Fibroblast of lung (primary cell): ENCODE data around the gene DTX3L. TPM values are rescaled to one million over a fixed set of nuclear protein-coding genes. Genes with fewer than 3 reads are reported as not detected.

Experiments used
- DNase-seq, 2 donors: peaks; one replicate each; pipeline versions ENCODE4 v3.0.0 to v3.0.0-alpha.2; 2010; ENCODE audit warnings: low read depth in 2 of 2
- H2AFZ ChIP-seq: 2 replicates; pipeline ENCODE4 v1.5.1; 2012; ENCODE audit warnings: low read length, control low read depth, inconsistent platforms
- H3K27ac ChIP-seq: 2 replicates; pipeline ENCODE4 v1.5.1; 2011; ENCODE audit warnings: low read length, control low read depth; ENCODE audit not compliant: insufficient read depth
- H3K27me3 ChIP-seq: 2 replicates; pipeline ENCODE4 v1.5.1; 2011; ENCODE audit warnings: mild to moderate bottlenecking, low read length; ENCODE audit not compliant: control insufficient read depth, insufficient read depth
- H3K36me3 ChIP-seq: 2 replicates; pipeline ENCODE4 v1.5.1; 2011; ENCODE audit warnings: low read length; ENCODE audit not compliant: control insufficient read depth, insufficient read depth
- H3K4me1 ChIP-seq: 2 replicates; pipeline ENCODE4 v1.5.1; 2011; ENCODE audit warnings: low read length; ENCODE audit not compliant: control insufficient read depth, insufficient read depth; ENCODE audit errors: extremely low read depth
- H3K4me2 ChIP-seq: 2 replicates; pipeline ENCODE4 v1.5.1; 2011; ENCODE audit warnings: low read length, control low read depth; ENCODE audit not compliant: insufficient read depth; ENCODE audit errors: extremely low read depth
- H3K4me3 ChIP-seq, 4 experiments: fragments of 200-600 bp in 1 of 4; sonication (generic) in 1 of 4; replicated peaks in 1 of 4; 2 replicates each; pipeline ENCODE4 v1.5.1; 2011 to 2016; ENCODE audit warnings: low read length in 4 of 4, low read depth in 3 of 4, mild to moderate bottlenecking in 3 of 4, control low read depth in 2 of 4, inconsistent platforms in 1 of 4, mixed read lengths in 1 of 4; ENCODE audit not compliant: insufficient read depth in 1 of 4; ENCODE audit errors: control extremely low read depth in 1 of 4
- H3K79me2 ChIP-seq: 2 replicates; pipeline ENCODE4 v1.5.1; 2012; ENCODE audit warnings: mild to moderate bottlenecking, low read length, inconsistent platforms; ENCODE audit not compliant: control insufficient read depth, insufficient read depth
- H3K9ac ChIP-seq: 2 replicates; pipeline ENCODE4 v1.5.1; 2011; ENCODE audit warnings: mild to moderate bottlenecking, low read length, control low read depth; ENCODE audit not compliant: insufficient read depth
- H3K9me3 ChIP-seq: 2 replicates; pipeline ENCODE4 v1.5.1; 2012; ENCODE audit warnings: low read depth, low read length; ENCODE audit not compliant: control insufficient read depth, insufficient read depth
- H4K20me1 ChIP-seq: 2 replicates; pipeline ENCODE4 v1.5.1; 2011; ENCODE audit warnings: low read length; ENCODE audit not compliant: control insufficient read depth, insufficient read depth; ENCODE audit errors: extremely low read depth
- EZH2 ChIP-seq: IDR thresholded peaks from 2 replicates; pipeline ENCODE4 v1.5.1; 2012; ENCODE audit warnings: low read length, control low read depth, mild to moderate bottlenecking; ENCODE audit errors: missing control alignments
- polyA minus RNA-seq: library from RNA; depleted of rRNA, polyadenylated mRNA; stranded (reverse); fragments of >200 nt; gene quantifications from 2 replicates; pipeline ENCODE4 v1.2.3, GENCODE V29; 2011; ENCODE audit warnings: low replicate concordance
- polyA plus RNA-seq, 2 donors: library from polyadenylated mRNA; depleted of rRNA in 1 of 2; stranded (reverse) in 1 of 2; unstranded in 1 of 2; fragments of >200 nt; gene quantifications; 2 replicates each; pipeline ENCODE4 v1.2.1, GENCODE V29; 2011 to 2012; ENCODE audit warnings: missing spikeins in 1 of 2
- total RNA-seq: library from RNA; depleted of rRNA; stranded (reverse); fragments of >200 nt; gene quantifications from 2 replicates; pipeline ENCODE4 v1.2.1, GENCODE V29; 2014
- TF ChIP-seq, protein P1 (sequence below), 2 donors: IDR thresholded peaks in 1 of 2; conservative IDR thresholded peaks in 1 of 2; 1 replicate in 1 of 2; 2 replicates in 1 of 2; pipeline ENCODE4 v1.5.1; 2011 to 2012; ENCODE audit warnings: low read length in 2 of 2, control low read depth in 1 of 2, inconsistent platforms in 1 of 2, low read depth in 1 of 2, mild to moderate bottlenecking in 1 of 2

Gene DTX3L
- total RNA-seq (24.4 and 31.9 TPM in 2 replicates), polyA plus RNA-seq (14.5 and 15.9 TPM in 2 replicates), polyA minus RNA-seq (14.6 and 14.7 TPM in 2 replicates)
- polyA plus RNA-seq (2012), result 13.7 and 17.6 TPM in 2 replicates

DNA sequence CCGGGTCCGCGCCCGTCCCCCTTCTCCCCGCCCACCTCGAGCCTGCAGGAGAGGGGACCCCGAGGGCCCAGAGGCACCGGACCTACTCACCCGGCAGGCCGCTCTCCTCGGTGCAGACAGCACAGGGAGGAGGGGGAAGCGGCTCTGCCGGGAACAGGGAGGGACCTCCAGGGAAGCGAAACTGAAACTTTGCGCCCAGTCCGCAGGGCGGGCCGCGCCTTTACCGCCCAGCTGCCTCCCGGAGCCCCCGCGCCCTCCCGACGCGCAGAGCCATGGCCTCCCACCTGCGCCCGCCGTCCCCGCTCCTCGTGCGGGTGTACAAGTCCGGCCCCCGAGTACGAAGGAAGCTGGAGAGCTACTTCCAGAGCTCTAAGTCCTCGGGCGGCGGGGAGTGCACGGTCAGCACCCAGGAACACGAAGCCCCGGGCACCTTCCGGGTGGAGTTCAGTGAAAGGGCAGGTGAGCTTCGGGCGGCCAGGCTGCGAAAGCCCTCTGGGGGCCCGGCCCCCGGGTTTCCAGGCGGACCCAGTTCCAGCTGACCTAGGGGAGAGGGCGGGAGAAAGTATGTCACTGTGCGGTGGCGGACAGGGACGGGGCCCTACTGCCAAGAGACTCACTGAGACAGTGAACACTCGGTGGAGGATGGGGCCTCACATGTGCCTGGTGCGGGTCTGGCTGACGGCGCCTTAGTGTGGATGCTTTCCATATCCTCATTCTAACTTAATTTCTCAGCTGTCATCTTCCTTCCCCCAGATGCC is at the start of gene DTX3L, which contains the start of gene PARP9:
TSS of gene DTX3L (plus strand) at position 184 of the 758 bp plus-strand sequence. CDS start at position 273, 89 bp downstream.
TSS of gene PARP9 (minus strand) at position 146 of the 758 bp plus-strand sequence. CDS start 4,680 bp downstream, outside the sequence.
- Histone ChIP-seq H3K4me2 (peak within 1 kb of the TSS; percentile 91), H3K9ac (peak within 1 kb of the TSS; percentile 92), H3K9me3 (no peaks in the 10 kb centered on the region), H3K4me3 (peak within 1 kb of the TSS; percentile 82 to 97 (median 90)), H3K27me3 (no peaks in the 10 kb centered on the region), H2AFZ (peak within 1 kb of the TSS; percentile 60), H3K27ac (peak within 1 kb of the TSS; percentile 96), H3K4me1 (no peaks in the 10 kb centered on the region), H4K20me1 (no peaks in the 10 kb centered on the region), H3K36me3 (peaks cover 12% of the 10 kb centered on the region), H3K79me2 (peaks cover 19% of the 10 kb centered on the region)
- peak; percentile 81 to 83 for DNase-seq
- TF ChIP-seq EZH2, result no peak
- TF ChIP-seq, protein P1, sequence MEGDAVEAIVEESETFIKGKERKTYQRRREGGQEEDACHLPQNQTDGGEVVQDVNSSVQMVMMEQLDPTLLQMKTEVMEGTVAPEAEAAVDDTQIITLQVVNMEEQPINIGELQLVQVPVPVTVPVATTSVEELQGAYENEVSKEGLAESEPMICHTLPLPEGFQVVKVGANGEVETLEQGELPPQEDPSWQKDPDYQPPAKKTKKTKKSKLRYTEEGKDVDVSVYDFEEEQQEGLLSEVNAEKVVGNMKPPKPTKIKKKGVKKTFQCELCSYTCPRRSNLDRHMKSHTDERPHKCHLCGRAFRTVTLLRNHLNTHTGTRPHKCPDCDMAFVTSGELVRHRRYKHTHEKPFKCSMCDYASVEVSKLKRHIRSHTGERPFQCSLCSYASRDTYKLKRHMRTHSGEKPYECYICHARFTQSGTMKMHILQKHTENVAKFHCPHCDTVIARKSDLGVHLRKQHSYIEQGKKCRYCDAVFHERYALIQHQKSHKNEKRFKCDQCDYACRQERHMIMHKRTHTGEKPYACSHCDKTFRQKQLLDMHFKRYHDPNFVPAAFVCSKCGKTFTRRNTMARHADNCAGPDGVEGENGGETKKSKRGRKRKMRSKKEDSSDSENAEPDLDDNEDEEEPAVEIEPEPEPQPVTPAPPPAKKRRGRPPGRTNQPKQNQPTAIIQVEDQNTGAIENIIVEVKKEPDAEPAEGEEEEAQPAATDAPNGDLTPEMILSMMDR (conservative IDR thresholded peaks at IDR 0.05 in 1 of 2, IDR thresholded peaks at IDR 0.05 in 1 of 2; ENCODE audit: low read depth in 1 of 2, low read length in 2 of 2), result no peak

DNA sequence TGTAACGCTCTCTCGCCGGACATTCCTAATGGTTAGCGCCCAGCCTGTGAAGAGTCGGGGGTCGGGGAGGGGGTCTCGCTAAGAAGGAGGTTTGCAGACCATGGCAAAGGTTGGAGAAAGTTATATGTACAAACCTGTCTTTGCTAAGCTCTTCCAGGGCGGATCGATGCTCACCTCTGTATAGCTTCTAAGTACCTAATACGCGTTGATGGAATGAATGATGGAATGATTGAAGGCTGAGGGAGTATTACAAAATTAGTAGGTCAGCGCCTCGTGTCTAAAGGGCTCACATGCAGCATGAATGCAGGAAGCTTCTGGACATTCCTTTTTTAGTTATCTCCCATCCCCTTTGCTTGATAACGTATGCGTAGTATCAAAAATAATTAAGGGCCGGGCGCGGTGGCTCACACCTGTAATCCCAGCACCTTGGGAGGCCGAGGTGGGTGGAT is 49.1 kb upstream of the DTX3L start:
- no peak for TF ChIP-seq EZH2
- TF ChIP-seq, protein P1 (conservative IDR thresholded peaks at IDR 0.05 in 1 of 2, IDR thresholded peaks at IDR 0.05 in 1 of 2; ENCODE audit: low read depth in 1 of 2, low read length in 2 of 2), result no peak
- no peak overlapping the region for H3K9ac ChIP-seq
- no peak overlapping the region for H3K27ac ChIP-seq

DNA sequence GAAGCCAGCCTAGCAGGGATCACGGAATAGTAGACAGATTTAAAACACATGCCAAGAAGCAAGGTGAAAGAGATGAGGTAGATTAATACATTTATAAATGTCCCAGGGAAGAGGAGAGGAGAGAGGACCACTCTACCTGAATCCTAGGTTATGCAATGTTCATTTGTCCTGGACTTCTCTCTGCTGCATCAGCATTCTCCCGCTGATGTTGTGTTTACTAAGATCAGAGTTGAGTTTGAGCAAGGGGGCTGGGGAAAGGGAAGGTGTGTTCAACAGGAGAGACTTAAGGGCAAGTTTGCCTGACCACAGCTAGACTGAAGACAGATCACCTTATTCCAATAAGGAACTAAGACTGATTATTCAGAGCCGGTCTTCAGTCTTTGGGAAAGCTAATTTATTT is 48.3 kb upstream of the DTX3L start:
- no peaks in the 10 kb centered on the region for H3K4me1 ChIP-seq
- H3K27ac ChIP-seq, result no peak overlapping the region
- TF ChIP-seq, protein P1 (conservative IDR thresholded peaks at IDR 0.05 in 1 of 2, IDR thresholded peaks at IDR 0.05 in 1 of 2; ENCODE audit: low read depth in 1 of 2, low read length in 2 of 2), result no peak
- no peak for TF ChIP-seq EZH2
- H2AFZ ChIP-seq, result no peak overlapping the region
- H3K4me2 ChIP-seq, result no peak overlapping the region
- H3K9ac ChIP-seq, result no peak overlapping the region
- H3K27me3 ChIP-seq, result no peaks in the 10 kb centered on the region
- no peak overlapping the region for H3K4me3 ChIP-seq
- H4K20me1 ChIP-seq, result no peaks in the 10 kb centered on the region
- DNase-seq, result no peak
- no peaks in the 10 kb centered on the region for H3K36me3 ChIP-seq
- peaks cover 30% of the 10 kb centered on the region for H3K79me2 ChIP-seq
- H3K9me3 ChIP-seq, result no peaks in the 10 kb centered on the region

More for the DNA sequence above, 49.1 kb upstream of the DTX3L start:
- Histone ChIP-seq H3K9me3 (no peaks in the 10 kb centered on the region), H3K4me3 (peak overlapping the region; percentile 72 to 83 (median 76)), H3K4me2 (peak overlapping the region; percentile 97), H3K27me3 (no peaks in the 10 kb centered on the region), H3K4me1 (no peaks in the 10 kb centered on the region), H2AFZ (peak overlapping the region; percentile 98), H3K79me2 (peaks cover 38% of the 10 kb centered on the region), H4K20me1 (no peaks in the 10 kb centered on the region), H3K36me3 (no peaks in the 10 kb centered on the region)
- DNase-seq, result no peak
